SK-N-MC (cell line): ENCODE measurements around the gene TERF2IP.
A peak's percentile ranks its signal among the peaks of the same experiment; 100 is the strongest.

Experiments
- DNase-seq: peaks from one replicate; pipeline ENCODE4 v3.0.0-alpha.2; 2011; ENCODE audit warnings: low read depth, low spot score
- H3K27ac ChIP-seq: fragments of 200-600 bp; sonication (generic); 2 replicates; pipeline ENCODE4 v1.5.1; 2016; ENCODE audit warnings: mixed run types
- H3K36me3 ChIP-seq: fragments of 200-600 bp; sonication (generic); 2 replicates; pipeline ENCODE4 v1.6.1; 2017; ENCODE audit warnings: antibody characterized with exemption, low read length, mixed read lengths; ENCODE audit not compliant: insufficient read depth
- H3K4me3 ChIP-seq: fragments of 200-600 bp; sonication (generic); 2 replicates; pipeline ENCODE4 v1.5.1; 2016
- H3K9ac ChIP-seq: fragments of 200-600 bp; sonication (generic); 2 replicates; pipeline ENCODE4 v1.8.0; 2017; ENCODE audit warnings: mixed run types, mixed read lengths; ENCODE audit not compliant: insufficient read length
- H3K9me3 ChIP-seq: fragments of 200-600 bp; sonication (generic); 2 replicates; pipeline ENCODE4 v1.6.1; 2017; ENCODE audit warnings: low read depth, mild to moderate bottlenecking, antibody characterized with exemption, low read length, moderate library complexity, mixed read lengths
- EZH2 ChIP-seq: fragments of 200-600 bp; sonication (generic); IDR thresholded peaks from one replicate; pipeline ENCODE4 v1.6.1; 2017; ENCODE audit warnings: antibody characterized with exemption
- FOXP2 ChIP-seq: optimal IDR thresholded peaks from 2 replicates; pipeline ENCODE3; 2011; ENCODE audit warnings: mild to moderate bottlenecking, moderate library complexity; ENCODE audit not compliant: insufficient read depth; ENCODE audit errors: extremely low read length, control extremely low read depth
- POLR2AphosphoS5 ChIP-seq: IDR thresholded peaks from 2 replicates; pipeline ENCODE4 v1.6.1; 2012; ENCODE audit warnings: mild to moderate bottlenecking, low read depth, low read length, borderline replicate concordance

TERF2IP gene

GRCh38 chr16:75647492-75648264, at the start of gene TERF2IP, which contains the start of gene KARS1:
Gene TERF2IP (plus strand): TSS chr16:75647773. CDS start chr16:75647883, 110 bp downstream.
Gene KARS1 (minus strand): TSS chr16:75647665. CDS start chr16:75647639, 26 bp downstream.
- peak within 1 kb of the TSS; percentile 92 for H3K9ac ChIP-seq
- H3K9me3 ChIP-seq: no peaks in the 10 kb centered on the region
- peaks cover 24% of the 10 kb centered on the region; the same call in 1 of the 2 replicates for H3K36me3 ChIP-seq
- TF ChIP-seq EZH2 (no peak), POLR2AphosphoS5 (peak; percentile 86), FOXP2 (no peak)
- DNase-seq: no peak
- H3K27ac ChIP-seq: peak within 1 kb of the TSS; percentile 84
- peak within 1 kb of the TSS; percentile 89 for H3K4me3 ChIP-seq

- H3K4me3 ChIP-seq: no peak overlapping the region
- no peak overlapping the region for H3K9ac ChIP-seq
- peaks cover 22% of the 10 kb centered on the region; the same call in 1 of the 2 replicates for H3K36me3 ChIP-seq
- no peak overlapping the region for H3K27ac ChIP-seq
- no peak for DNase-seq
- TF ChIP-seq FOXP2: no peak
- no peak for TF ChIP-seq EZH2
- TF ChIP-seq POLR2AphosphoS5: no peak
- no peaks in the 10 kb centered on the region for H3K9me3 ChIP-seq
These were observed 47.9 kb upstream of the TERF2IP start for GRCh38 chr16:75599452-75600277.

- Histone ChIP-seq H3K9me3 (no peaks in the 10 kb centered on the region), H3K27ac (no peak overlapping the region), H3K9ac (no peak overlapping the region), H3K4me3 (no peak overlapping the region), H3K36me3 (peaks cover 34% of the 10 kb centered on the region; the same call in 1 of the 2 replicates)
- DNase-seq: no peak
- TF ChIP-seq POLR2AphosphoS5: no peak
- no peak for TF ChIP-seq FOXP2
- no peak for TF ChIP-seq EZH2
These were observed 44.3 kb upstream of the TERF2IP start for GRCh38 chr16:75603241-75603640.

- TF ChIP-seq FOXP2 (no peak), EZH2 (no peak), POLR2AphosphoS5 (no peak)
- H3K4me3 ChIP-seq: no peak overlapping the region
- no peak overlapping the region for H3K9ac ChIP-seq
- no peak overlapping the region for H3K27ac ChIP-seq
- H3K36me3 ChIP-seq: peaks cover 37% of the 10 kb centered on the region; the same call in 1 of the 2 replicates
- no peaks in the 10 kb centered on the region for H3K9me3 ChIP-seq
- DNase-seq: no peak
These were observed 41.1 kb upstream of the TERF2IP start for GRCh38 chr16:75606507-75606906.

- DNase-seq: no peak
- no peak for TF ChIP-seq FOXP2
- TF ChIP-seq POLR2AphosphoS5: no peak
- TF ChIP-seq EZH2: no peak
- no peak overlapping the region for H3K4me3 ChIP-seq
- H3K9me3 ChIP-seq: no peaks in the 10 kb centered on the region
- H3K27ac ChIP-seq: no peak overlapping the region
- peaks cover 11% of the 10 kb centered on the region; the same call in 1 of the 2 replicates for H3K36me3 ChIP-seq
- no peak overlapping the region for H3K9ac ChIP-seq
These were observed 33.3 kb upstream of the TERF2IP start for GRCh38 chr16:75614066-75614897.

GRCh38 chr16:75615619-75616018, 32.0 kb upstream of the TERF2IP start:
- H3K36me3 ChIP-seq: peaks cover 5% of the 10 kb centered on the region; the same call in 1 of the 2 replicates
- H3K4me3 ChIP-seq: no peak overlapping the region
- H3K9me3 ChIP-seq: no peaks in the 10 kb centered on the region
- H3K9ac ChIP-seq: no peak overlapping the region
- no peak overlapping the region for H3K27ac ChIP-seq
- TF ChIP-seq EZH2: no peak
- TF ChIP-seq FOXP2: no peak
- no peak for TF ChIP-seq POLR2AphosphoS5
- DNase-seq: no peak

- no peak overlapping the region for H3K4me3 ChIP-seq
- no peak for DNase-seq
- TF ChIP-seq FOXP2 (no peak), POLR2AphosphoS5 (no peak), EZH2 (no peak)
- peaks cover 5% of the 10 kb centered on the region; the same call in 1 of the 2 replicates for H3K36me3 ChIP-seq
- H3K27ac ChIP-seq: no peak overlapping the region
- H3K9me3 ChIP-seq: no peaks in the 10 kb centered on the region
- no peak overlapping the region for H3K9ac ChIP-seq
These were observed 31.0 kb upstream of the TERF2IP start for GRCh38 chr16:75616521-75617010.

GRCh38 chr16:75617121-75617520, 30.5 kb upstream of the TERF2IP start:
- Histone ChIP-seq H3K9ac (no peak overlapping the region), H3K4me3 (no peak overlapping the region), H3K27ac (no peak overlapping the region), H3K9me3 (no peaks in the 10 kb centered on the region), H3K36me3 (peaks cover 3% of the 10 kb centered on the region; the same call in 1 of the 2 replicates)
- DNase-seq: no peak
- TF ChIP-seq POLR2AphosphoS5: no peak
- no peak for TF ChIP-seq FOXP2
- no peak for TF ChIP-seq EZH2
